Neural crest cell (in vitro differentiated cells): Measurements from ENCODE around the gene NUDT14. TPM values are rescaled to one million over a fixed set of nuclear protein-coding genes. Genes with fewer than 3 reads are reported as not detected.

Source experiments
- DNase-seq: peaks from one replicate; pipeline ENCODE4 v3.0.0; 2021; ENCODE audit warnings: low read depth, mixed read lengths, low spot score
- H3K27ac Mint-ChIP-seq: one replicate; pipeline ENCODE4 v1.8.0; 2021; ENCODE audit warnings: mild to moderate bottlenecking, mixed read lengths; ENCODE audit not compliant: unreplicated experiment
- H3K27me3 Mint-ChIP-seq: 2 replicates; pipeline ENCODE4 v1.8.0; 2021; ENCODE audit warnings: low read depth, mild to moderate bottlenecking, mixed read lengths
- H3K36me3 Mint-ChIP-seq: 2 replicates; pipeline ENCODE4 v1.8.0; 2021; ENCODE audit warnings: low read depth, mild to moderate bottlenecking, mixed read lengths
- H3K4me1 Mint-ChIP-seq: 2 replicates; pipeline ENCODE4 v1.8.0; 2021; ENCODE audit warnings: mixed read lengths
- H3K4me3 Mint-ChIP-seq: one replicate; pipeline ENCODE4 v1.8.0; 2021; ENCODE audit warnings: mild to moderate bottlenecking, mixed read lengths
- H3K9me3 Mint-ChIP-seq: 2 replicates; pipeline ENCODE4 v1.8.0; 2021; ENCODE audit warnings: mixed read lengths
- total RNA-seq: library from RNA; stranded (reverse); gene quantifications from 2 replicates; pipeline ENCODE4 v1.2.1, GENCODE V29; 2021
- TF ChIP-seq, protein P1 (sequence below): fragments of 200-600 bp; sonication (generic); conservative IDR thresholded peaks from 2 replicates; pipeline ENCODE4 v1.5.0; 2021; ENCODE audit warnings: antibody characterized with exemption, mild to moderate bottlenecking

The NUDT14 gene
- total RNA-seq, 1 donor from 2014 or later: 25.6 TPM

DNA sequence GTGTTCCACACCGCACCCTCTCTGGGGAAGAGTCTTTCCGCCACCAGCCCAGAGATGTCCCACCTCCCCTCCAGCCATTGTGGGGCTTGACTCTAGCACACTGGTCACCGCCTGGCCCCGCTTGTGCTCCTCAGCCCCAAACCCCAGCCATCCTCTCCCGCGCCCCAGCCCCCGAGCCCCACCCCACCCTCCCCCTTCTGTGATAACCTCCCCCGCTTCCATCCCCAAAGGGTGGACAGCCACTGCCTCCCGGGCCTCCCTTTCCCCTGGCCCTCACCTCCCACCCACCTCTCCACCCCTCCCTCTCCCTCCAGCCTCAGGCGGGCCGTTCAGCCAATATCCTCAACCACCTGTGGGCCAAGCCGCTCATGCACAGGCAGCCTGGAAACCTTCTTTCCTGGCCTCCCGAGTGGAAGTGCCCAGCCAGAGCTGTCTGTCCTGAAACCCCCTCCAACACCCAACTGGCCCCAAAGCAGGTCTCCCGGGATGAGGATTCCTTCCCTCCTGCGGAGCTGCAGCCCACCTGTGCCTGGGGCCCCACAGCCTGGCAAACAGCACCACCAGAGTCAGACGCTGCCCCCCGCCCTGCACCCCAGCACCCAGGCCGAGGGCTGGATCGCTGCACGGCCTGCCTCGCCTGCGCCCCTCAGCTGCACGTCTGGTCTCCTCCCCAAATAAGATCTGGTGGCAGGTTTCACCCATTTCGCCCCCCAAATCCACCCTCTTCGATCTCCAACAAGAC lies 27.1 kb upstream of the NUDT14 start:
- Mint-ChIP-seq H3K36me3 (no peaks in the 10 kb centered on the region), H3K4me3 (no peak overlapping the region), H3K27ac (no peak overlapping the region), H3K4me1 (no peaks in the 10 kb centered on the region), H3K9me3 (no peaks in the 10 kb centered on the region), H3K27me3 (no peaks in the 10 kb centered on the region)
- no peak for DNase-seq
- TF ChIP-seq, protein P1, sequence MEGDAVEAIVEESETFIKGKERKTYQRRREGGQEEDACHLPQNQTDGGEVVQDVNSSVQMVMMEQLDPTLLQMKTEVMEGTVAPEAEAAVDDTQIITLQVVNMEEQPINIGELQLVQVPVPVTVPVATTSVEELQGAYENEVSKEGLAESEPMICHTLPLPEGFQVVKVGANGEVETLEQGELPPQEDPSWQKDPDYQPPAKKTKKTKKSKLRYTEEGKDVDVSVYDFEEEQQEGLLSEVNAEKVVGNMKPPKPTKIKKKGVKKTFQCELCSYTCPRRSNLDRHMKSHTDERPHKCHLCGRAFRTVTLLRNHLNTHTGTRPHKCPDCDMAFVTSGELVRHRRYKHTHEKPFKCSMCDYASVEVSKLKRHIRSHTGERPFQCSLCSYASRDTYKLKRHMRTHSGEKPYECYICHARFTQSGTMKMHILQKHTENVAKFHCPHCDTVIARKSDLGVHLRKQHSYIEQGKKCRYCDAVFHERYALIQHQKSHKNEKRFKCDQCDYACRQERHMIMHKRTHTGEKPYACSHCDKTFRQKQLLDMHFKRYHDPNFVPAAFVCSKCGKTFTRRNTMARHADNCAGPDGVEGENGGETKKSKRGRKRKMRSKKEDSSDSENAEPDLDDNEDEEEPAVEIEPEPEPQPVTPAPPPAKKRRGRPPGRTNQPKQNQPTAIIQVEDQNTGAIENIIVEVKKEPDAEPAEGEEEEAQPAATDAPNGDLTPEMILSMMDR: no peak

- H3K9me3 Mint-ChIP-seq: no peaks in the 10 kb centered on the region
- H3K27me3 Mint-ChIP-seq: peaks cover 3% of the 10 kb centered on the region
- TF ChIP-seq, protein P1: no peak
- no peak overlapping the region for H3K4me3 Mint-ChIP-seq
- no peaks in the 10 kb centered on the region for H3K4me1 Mint-ChIP-seq
- H3K27ac Mint-ChIP-seq: no peak overlapping the region
- H3K36me3 Mint-ChIP-seq: no peaks in the 10 kb centered on the region
- no peak for DNase-seq
These were observed 26.4 kb upstream of the NUDT14 start for GRCh38 chr14:105207460-105207901.

DNA sequence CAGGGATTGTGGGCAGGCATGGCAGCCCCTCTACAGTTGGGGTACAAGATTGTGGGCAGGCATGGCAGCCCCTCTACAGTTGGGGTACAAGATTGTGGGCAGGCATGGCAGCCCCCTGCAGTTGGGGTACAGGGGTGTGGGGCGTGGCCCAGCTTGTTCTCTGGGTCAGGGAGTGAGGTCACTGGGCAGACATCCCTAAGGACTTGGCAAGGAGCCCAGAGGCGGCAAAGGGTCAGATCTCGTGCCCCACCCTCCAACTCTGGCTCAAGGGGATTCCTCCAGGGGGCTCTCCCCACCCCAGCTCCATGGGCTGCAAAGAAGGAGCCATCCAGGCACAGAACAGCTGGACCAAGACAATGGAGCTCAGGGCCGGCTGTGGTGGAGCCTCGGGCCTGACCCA lies 25.8 kb upstream of the NUDT14 start:
- no peaks in the 10 kb centered on the region for H3K36me3 Mint-ChIP-seq
- H3K9me3 Mint-ChIP-seq: no peaks in the 10 kb centered on the region
- no peak overlapping the region for H3K4me3 Mint-ChIP-seq
- H3K27me3 Mint-ChIP-seq: peaks cover 3% of the 10 kb centered on the region
- TF ChIP-seq, protein P1: no peak
- peaks cover under 1% of the 10 kb centered on the region for H3K4me1 Mint-ChIP-seq
- no peak overlapping the region for H3K27ac Mint-ChIP-seq
- DNase-seq: no peak

- no peak for DNase-seq
These were observed 24.6 kb upstream of the NUDT14 start for GRCh38 chr14:105205673-105206208.

DNA sequence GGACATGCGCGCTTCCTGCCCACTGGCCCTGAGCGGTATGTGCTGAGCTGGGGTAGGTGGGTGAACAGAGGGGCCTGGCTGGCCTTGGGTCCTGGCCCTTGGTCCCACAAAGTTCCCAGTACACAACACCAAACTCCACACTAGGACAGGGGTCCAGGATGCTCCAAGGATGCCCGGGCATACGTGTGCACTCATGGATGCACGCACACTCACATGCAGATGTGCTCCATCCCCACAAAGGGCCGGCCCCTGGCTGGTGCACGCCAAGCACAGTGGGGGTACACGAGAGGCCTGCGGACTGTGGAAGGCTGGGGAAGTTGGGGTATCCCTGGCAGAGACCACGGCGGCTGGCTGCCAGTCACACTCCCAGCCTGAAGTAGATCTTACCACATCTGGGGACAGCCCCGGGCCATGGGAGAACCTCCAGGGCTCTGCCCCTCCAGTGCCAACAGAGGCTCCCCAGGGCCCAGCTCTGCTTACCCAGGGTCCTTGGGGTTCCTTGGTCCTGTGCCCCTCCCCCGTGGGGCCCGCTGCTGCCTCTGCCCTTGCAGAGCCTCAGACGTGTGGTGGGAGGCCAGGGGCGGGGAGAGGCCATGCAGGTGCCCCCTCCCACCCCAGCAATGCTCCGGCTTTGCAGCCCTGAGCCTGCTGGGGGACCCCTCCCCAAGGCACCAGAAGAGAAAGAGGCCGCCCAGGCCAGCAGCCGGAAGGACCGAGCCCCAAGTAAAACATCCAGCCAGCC lies 24.0 kb upstream of the NUDT14 start:
- TF ChIP-seq, protein P1: no peak
- H3K36me3 Mint-ChIP-seq: no peaks in the 10 kb centered on the region
- H3K27ac Mint-ChIP-seq: no peak overlapping the region
- H3K4me3 Mint-ChIP-seq: no peak overlapping the region
- peaks cover 11% of the 10 kb centered on the region for H3K27me3 Mint-ChIP-seq
- no peak for DNase-seq
- peaks cover 4% of the 10 kb centered on the region for H3K4me1 Mint-ChIP-seq
- no peaks in the 10 kb centered on the region for H3K9me3 Mint-ChIP-seq

More at GRCh38 chr14:105205673-105206208, 24.6 kb upstream of the NUDT14 start:
- H3K36me3 Mint-ChIP-seq: no peaks in the 10 kb centered on the region
- H3K9me3 Mint-ChIP-seq: no peaks in the 10 kb centered on the region
- H3K27me3 Mint-ChIP-seq: peaks cover 5% of the 10 kb centered on the region
- H3K4me1 Mint-ChIP-seq: peaks cover 4% of the 10 kb centered on the region
- no peak overlapping the region for H3K4me3 Mint-ChIP-seq
- no peak overlapping the region for H3K27ac Mint-ChIP-seq
- TF ChIP-seq, protein P1: no peak
